GM23338 (cell line): Measurements from ENCODE around the gene GRK3. TPM values are rescaled to one million over a fixed set of nuclear protein-coding genes. Genes with fewer than 3 reads are reported as not detected.

Experiments used
- ATAC-seq: fragments of 200-7000 bp; cut with Tn5 transposase; 3 replicates; pipeline ENCODE4 v1.9.1; 2020
- DNase-seq: peaks from one replicate; pipeline ENCODE4 v3.0.0-alpha.2; 2015; ENCODE audit warnings: low spot score
- H2AFZ ChIP-seq: fragments of 200-600 bp; sonication (generic); 2 replicates; pipeline ENCODE4 v1.8.0; 2016; ENCODE audit warnings: antibody characterized with exemption, mild to moderate bottlenecking, moderate library complexity
- H3F3A ChIP-seq: fragments of 200-600 bp; sonication (generic); replicated peaks from 2 replicates; pipeline ENCODE4 v1.8.0; 2017; ENCODE audit warnings: antibody characterized with exemption, mixed run types, low read depth
- H3K27ac ChIP-seq: fragments of 200-600 bp; sonication (generic); 2 replicates; pipeline ENCODE4 v1.6.1; 2016; ENCODE audit warnings: low read depth
- H3K27me3 ChIP-seq: fragments of 200-600 bp; sonication (generic); 2 replicates; pipeline ENCODE4 v1.8.0; 2016; ENCODE audit warnings: mild to moderate bottlenecking, mixed run types, moderate library complexity; ENCODE audit not compliant: insufficient read depth
- H3K36me3 ChIP-seq: fragments of 200-600 bp; sonication (generic); 2 replicates; pipeline ENCODE4 v1.8.0; 2016; ENCODE audit warnings: mild to moderate bottlenecking; ENCODE audit not compliant: insufficient read depth
- H3K4me1 ChIP-seq: fragments of 200-600 bp; sonication (generic); 2 replicates; pipeline ENCODE4 v1.8.0; 2016; ENCODE audit warnings: mild to moderate bottlenecking, moderate library complexity; ENCODE audit not compliant: insufficient read depth
- H3K4me2 ChIP-seq: fragments of 200-600 bp; sonication (generic); 2 replicates; pipeline ENCODE4 v1.7.1; 2017; ENCODE audit warnings: mixed run types
- H3K4me3 ChIP-seq: fragments of 200-600 bp; sonication (generic); 2 replicates; pipeline ENCODE4 v1.6.1; 2016; ENCODE audit warnings: mixed run types
- H3K79me2 ChIP-seq: fragments of 200-600 bp; sonication (generic); replicated peaks from 2 replicates; pipeline ENCODE4 v1.8.0; 2017; ENCODE audit warnings: mild to moderate bottlenecking; ENCODE audit not compliant: insufficient read depth
- H3K9me2 ChIP-seq: fragments of 200-600 bp; sonication (generic); 2 replicates; pipeline ENCODE4 v1.8.0; 2017; ENCODE audit not compliant: insufficient read depth
- H4K20me1 ChIP-seq: fragments of 200-600 bp; sonication (generic); replicated peaks from 2 replicates; pipeline ENCODE4 v1.8.0; 2017; ENCODE audit warnings: mild to moderate bottlenecking; ENCODE audit not compliant: insufficient read depth
- H3K27ac Mint-ChIP-seq: 2 replicates; pipeline ENCODE4 v1.8.0; 2020; ENCODE audit warnings: inconsistent platforms, mild to moderate bottlenecking, moderate library complexity, mixed read lengths
- H3K27me3 Mint-ChIP-seq: 3 replicates; pipeline ENCODE4 v1.8.0; 2022; ENCODE audit warnings: low read depth, mild to moderate bottlenecking, moderate library complexity, mixed read lengths, inconsistent platforms; ENCODE audit not compliant: insufficient read depth, poor library complexity
- H3K36me3 Mint-ChIP-seq: 3 replicates; pipeline ENCODE4 v1.8.0; 2021; ENCODE audit warnings: low read depth, mild to moderate bottlenecking, inconsistent platforms, moderate library complexity, mixed read lengths
- H3K4me1 Mint-ChIP-seq: 3 replicates; pipeline ENCODE4 v1.8.0; 2020; ENCODE audit warnings: mild to moderate bottlenecking, inconsistent platforms, mixed read lengths
- H3K4me3 Mint-ChIP-seq: 3 replicates; pipeline ENCODE4 v1.8.0; 2021; ENCODE audit warnings: moderate library complexity, mild to moderate bottlenecking, inconsistent platforms, mixed read lengths
- H3K9me3 Mint-ChIP-seq: 3 replicates; pipeline ENCODE4 v1.8.0; 2020; ENCODE audit warnings: moderate library complexity, mild to moderate bottlenecking, inconsistent platforms, mixed read lengths
- CREB1 ChIP-seq: fragments of 250-450 bp; sonication (Bioruptor Pico); IDR thresholded peaks from 2 replicates; pipeline ENCODE4 v1.5.0; 2020; ENCODE audit warnings: low read depth, mild to moderate bottlenecking, moderate library complexity
- CTCF ChIP-seq, 2 experiments: fragments of 200-600 bp in 1 of 2; sonication (generic) in 1 of 2; conservative IDR thresholded peaks; 2 replicates each; pipeline versions ENCODE4 v1.5.1 to v1.6.1; 2016 to 2017; ENCODE audit warnings: antibody characterized with exemption in 2 of 2, low read depth in 2 of 2, mild to moderate bottlenecking in 2 of 2, moderate library complexity in 1 of 2
- ETS1 ChIP-seq: IDR thresholded peaks from 2 replicates; pipeline ENCODE4 v1.6.1; 2016; ENCODE audit warnings: antibody characterized with exemption
- EZH2 ChIP-seq: fragments of 200-600 bp; sonication (generic); IDR thresholded peaks from one replicate; pipeline ENCODE4 v1.8.0; 2017; ENCODE audit warnings: antibody characterized with exemption, mild to moderate bottlenecking, low read depth; ENCODE audit not compliant: unreplicated experiment
- EZH2phosphoT487 ChIP-seq: fragments of 200-600 bp; sonication (generic); IDR thresholded peaks from one replicate; pipeline ENCODE4 v1.8.1; 2018; ENCODE audit warnings: antibody characterized with exemption; ENCODE audit not compliant: unreplicated experiment
- JUNB ChIP-seq: IDR thresholded peaks from one replicate; pipeline ENCODE4 v1.6.1; 2016; ENCODE audit warnings: antibody characterized with exemption; ENCODE audit not compliant: unreplicated experiment
- NANOG ChIP-seq: IDR thresholded peaks from 2 replicates; pipeline ENCODE4 v1.6.1; 2016; ENCODE audit warnings: antibody characterized with exemption, borderline replicate concordance
- POLR2AphosphoS5 ChIP-seq: IDR thresholded peaks from 2 replicates; pipeline ENCODE4 v1.6.1; 2016; ENCODE audit warnings: antibody characterized with exemption, low read depth
- REST ChIP-seq: IDR thresholded peaks from one replicate; pipeline ENCODE4 v1.6.1; 2018; ENCODE audit warnings: antibody characterized with exemption; ENCODE audit not compliant: unreplicated experiment
- STAT1 ChIP-seq: IDR thresholded peaks from one replicate; pipeline ENCODE4 v1.6.1; 2016; ENCODE audit warnings: antibody characterized with exemption; ENCODE audit not compliant: unreplicated experiment
- ZNF114 ChIP-seq: fragments of 250-450 bp; sonication (Bioruptor Pico); IDR thresholded peaks from 2 replicates; pipeline ENCODE4 v1.5.0; 2020; ENCODE audit warnings: mild to moderate bottlenecking, moderate library complexity
- ZNF331 ChIP-seq: fragments of 250-450 bp; sonication (Bioruptor Pico); IDR thresholded peaks from 2 replicates; pipeline ENCODE4 v1.5.0; 2020; ENCODE audit warnings: low read depth, mild to moderate bottlenecking, moderate library complexity
- ZNF462 ChIP-seq: fragments of 250-450 bp; sonication (Bioruptor Pico); IDR thresholded peaks from 2 replicates; pipeline ENCODE4 v1.5.0; 2020; ENCODE audit warnings: mild to moderate bottlenecking, moderate library complexity
- polyA plus RNA-seq: library from polyadenylated mRNA; unstranded; fragments of >200 nt; fragmentation: Nextera tagmentation; extraction: Ambion mirVana; gene quantifications from 2 replicates; pipeline ENCODE4 v1.2.1, GENCODE V29; 2016
- total RNA-seq: library from RNA; depleted of rRNA; stranded (reverse); fragments of >200 nt; shearing (Covaris generic); gene quantifications from 2 replicates; pipeline ENCODE4 v1.2.3, GENCODE V29; 2014

GRK3 gene
- total and polyA plus RNA-seq, 2 experiments from 2014 or later = 6.0 to 25.3 TPM

GRCh38 chr22:25694196-25694907 lies 129.9 kb downstream of the GRK3 start:
- no peak overlapping the region for H3K4me3 Mint-ChIP-seq
- H3K9me3 Mint-ChIP-seq = no peaks in the 10 kb centered on the region
- peaks cover 20% of the 10 kb centered on the region for H3K36me3 Mint-ChIP-seq
- Histone ChIP-seq H3K4me1 (no peaks in the 10 kb centered on the region), H3K27me3 (no peaks in the 10 kb centered on the region), H2AFZ (no peak overlapping the region), H3K4me2 (no peak overlapping the region), H4K20me1 (0 out of 2 replicates have a peak, but pooled peaks cover 6% of the 10 kb centered on the region), H3K27ac (no peak overlapping the region), H3F3A (no peaks in the 10 kb centered on the region), H3K36me3 (no peaks in the 10 kb centered on the region; the same call in 1 of the 2 replicates), H3K79me2 (no peaks in the 10 kb centered on the region), H3K9me2 (no peaks in the 10 kb centered on the region), H3K4me3 (no peak overlapping the region)
- peaks cover 3% of the 10 kb centered on the region for H3K27me3 Mint-ChIP-seq
- peaks cover 7% of the 10 kb centered on the region; the same call in 2 of the 3 replicates for H3K4me1 Mint-ChIP-seq
- no peak overlapping the region for H3K27ac Mint-ChIP-seq
- TF ChIP-seq ZNF114 (CRISPR knock-in tag) (no peak), CREB1 (CRISPR knock-in tag) (no peak), ZNF331 (CRISPR knock-in tag) (no peak), CTCF (conservative IDR thresholded peaks at IDR 0.05; ENCODE audit: low read depth in 2 of 2) (no peak), NANOG (no peak), POLR2AphosphoS5 (no peak), EZH2 (no peak), ZNF462 (CRISPR knock-in tag) (no peak), ETS1 (no peak), EZH2phosphoT487 (no peak), JUNB (no peak), STAT1 (no peak), REST (no peak)
- no peak for DNase-seq
- ATAC-seq = no peak
